Measurements from ENCODE around the gene ATP8B3.

ATP8B3 gene

GRCh38 chr19:1758231-1758577, 53.9 kb downstream of the ATP8B3 start:
- no peak for DNase-seq (ENCODE audit: extremely low read depth, insufficient read length)
- Histone ChIP-seq H3K27me3 (replicated peaks; ENCODE audit: control insufficient read depth, insufficient read depth, low read length) (peaks cover 3% of the 10 kb centered on the region), H3K36me3 (ENCODE audit: control insufficient read depth, insufficient read depth, low read length) (no peaks in the 10 kb centered on the region), H3K4me3 (replicated peaks; ENCODE audit: low read depth, low read length) (no peak overlapping the region)
- TF ChIP-seq, protein P1, sequence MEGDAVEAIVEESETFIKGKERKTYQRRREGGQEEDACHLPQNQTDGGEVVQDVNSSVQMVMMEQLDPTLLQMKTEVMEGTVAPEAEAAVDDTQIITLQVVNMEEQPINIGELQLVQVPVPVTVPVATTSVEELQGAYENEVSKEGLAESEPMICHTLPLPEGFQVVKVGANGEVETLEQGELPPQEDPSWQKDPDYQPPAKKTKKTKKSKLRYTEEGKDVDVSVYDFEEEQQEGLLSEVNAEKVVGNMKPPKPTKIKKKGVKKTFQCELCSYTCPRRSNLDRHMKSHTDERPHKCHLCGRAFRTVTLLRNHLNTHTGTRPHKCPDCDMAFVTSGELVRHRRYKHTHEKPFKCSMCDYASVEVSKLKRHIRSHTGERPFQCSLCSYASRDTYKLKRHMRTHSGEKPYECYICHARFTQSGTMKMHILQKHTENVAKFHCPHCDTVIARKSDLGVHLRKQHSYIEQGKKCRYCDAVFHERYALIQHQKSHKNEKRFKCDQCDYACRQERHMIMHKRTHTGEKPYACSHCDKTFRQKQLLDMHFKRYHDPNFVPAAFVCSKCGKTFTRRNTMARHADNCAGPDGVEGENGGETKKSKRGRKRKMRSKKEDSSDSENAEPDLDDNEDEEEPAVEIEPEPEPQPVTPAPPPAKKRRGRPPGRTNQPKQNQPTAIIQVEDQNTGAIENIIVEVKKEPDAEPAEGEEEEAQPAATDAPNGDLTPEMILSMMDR (IDR thresholded peaks at IDR 0.05; ENCODE audit: insufficient read depth, low read length, poor library complexity, severe bottlenecking), result no peak

GRCh38 chr19:1757468-1758230, 54.4 kb downstream of the ATP8B3 start:
- Histone ChIP-seq H3K27me3 (replicated peaks; ENCODE audit: control insufficient read depth, insufficient read depth, low read length) (peaks cover 3% of the 10 kb centered on the region), H3K36me3 (ENCODE audit: control insufficient read depth, insufficient read depth, low read length) (no peaks in the 10 kb centered on the region), H3K4me3 (replicated peaks; ENCODE audit: low read depth, low read length) (no peak overlapping the region)
- no peak for DNase-seq (ENCODE audit: extremely low read depth, insufficient read length)
- TF ChIP-seq, protein P1 (IDR thresholded peaks at IDR 0.05; ENCODE audit: insufficient read depth, low read length, poor library complexity, severe bottlenecking), result no peak

- no peak for DNase-seq (ENCODE audit: extremely low read depth, insufficient read length)
- Histone ChIP-seq H3K36me3 (ENCODE audit: control insufficient read depth, insufficient read depth, low read length) (no peaks in the 10 kb centered on the region), H3K27me3 (replicated peaks; ENCODE audit: control insufficient read depth, insufficient read depth, low read length) (peaks cover 3% of the 10 kb centered on the region), H3K4me3 (replicated peaks; ENCODE audit: low read depth, low read length) (no peak overlapping the region)
- TF ChIP-seq, protein P1 (IDR thresholded peaks at IDR 0.05; ENCODE audit: insufficient read depth, low read length, poor library complexity, severe bottlenecking), result no peak
These were observed 55.2 kb downstream of the ATP8B3 start for GRCh38 chr19:1756705-1757465.

- DNase-seq (ENCODE audit: extremely low read depth, insufficient read length), result no peak
- TF ChIP-seq, protein P1 (IDR thresholded peaks at IDR 0.05; ENCODE audit: insufficient read depth, low read length, poor library complexity, severe bottlenecking), result no peak
- Histone ChIP-seq H3K27me3 (replicated peaks; ENCODE audit: control insufficient read depth, insufficient read depth, low read length) (peaks cover 1% of the 10 kb centered on the region; the same call in 1 of the 2 replicates), H3K4me3 (replicated peaks; ENCODE audit: low read depth, low read length) (no peak overlapping the region), H3K36me3 (ENCODE audit: control insufficient read depth, insufficient read depth, low read length) (no peaks in the 10 kb centered on the region)
These were observed 55.8 kb downstream of the ATP8B3 start for GRCh38 chr19:1756264-1756663.

- no peak for DNase-seq (ENCODE audit: extremely low read depth, insufficient read length)
- Histone ChIP-seq H3K36me3 (ENCODE audit: control insufficient read depth, insufficient read depth, low read length) (no peaks in the 10 kb centered on the region), H3K4me3 (replicated peaks; ENCODE audit: low read depth, low read length) (no peak overlapping the region), H3K27me3 (replicated peaks; ENCODE audit: control insufficient read depth, insufficient read depth, low read length) (peaks cover 1% of the 10 kb centered on the region; the same call in 1 of the 2 replicates)
- TF ChIP-seq, protein P1 (IDR thresholded peaks at IDR 0.05; ENCODE audit: insufficient read depth, low read length, poor library complexity, severe bottlenecking), result no peak
These were observed 56.5 kb downstream of the ATP8B3 start for GRCh38 chr19:1755467-1756171.
